Activated CD8-positive, alpha-beta memory T cell treated with anti-CD3 and anti-CD28 coated beads for 4 hours (primary cell): Measurements from ENCODE around the gene DISC1.
"Not testable (repeated sequence)": the region's sequence is repeated elsewhere in the genome, so short reads cannot be mapped to it uniquely, and the experiment has no call there.

Source experiments
- DNase-seq, 2 donors: peaks; one replicate each; pipeline ENCODE4 v3.0.0-alpha.2; 2020; ENCODE audit warnings: low read depth in 2 of 2

The DISC1 gene

DNA sequence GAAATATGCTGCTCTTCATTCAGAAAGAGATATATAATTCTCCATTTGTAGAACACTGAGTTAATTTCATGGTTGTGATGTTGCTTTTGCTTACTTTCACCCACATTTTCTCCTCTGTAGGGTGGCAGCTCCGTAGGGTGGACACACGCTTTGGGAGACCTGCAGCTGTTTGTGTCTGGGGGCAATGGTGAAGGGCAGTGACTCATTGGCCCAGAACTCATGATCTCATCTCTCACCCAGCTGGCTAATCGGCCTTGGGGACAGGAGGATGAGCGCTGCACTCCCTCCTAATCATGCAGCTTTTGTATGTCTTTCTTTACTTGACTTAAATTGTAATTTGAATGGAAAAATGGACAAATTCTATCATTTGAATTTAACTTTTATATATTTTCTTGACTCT, 9.6 kb downstream of the DISC1 start:
- DNase-seq = no peak

GRCh38 chr1:231636922-231637321, 10.3 kb downstream of the DISC1 start:
- not testable (repeated sequence) for DNase-seq

DNA sequence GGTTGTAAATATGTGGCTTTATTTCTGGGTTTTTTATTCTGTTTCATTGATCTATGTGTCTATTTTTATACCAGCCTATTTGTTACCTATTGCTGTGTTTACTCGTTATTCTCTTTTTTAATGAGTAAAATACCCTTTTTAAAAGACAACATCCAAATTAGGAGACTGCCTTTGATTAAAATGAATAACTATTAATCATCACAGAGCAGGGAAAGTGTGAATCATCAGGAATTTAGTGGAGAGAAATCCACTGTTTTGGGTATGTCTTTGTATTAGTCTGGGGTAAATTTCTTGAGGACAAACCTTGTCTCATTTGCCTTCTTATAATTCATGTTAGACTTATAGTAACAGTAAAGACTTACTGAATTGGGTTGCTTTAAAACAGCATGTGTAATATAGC, 12.1 kb downstream of the DISC1 start:
- DNase-seq = no peak

- DNase-seq = no peak
These were observed 13.2 kb downstream of the DISC1 start for GRCh38 chr1:231639819-231640218.

- not testable (repeated sequence) for DNase-seq
These were observed 14.9 kb downstream of the DISC1 start for GRCh38 chr1:231641444-231641843.

DNA sequence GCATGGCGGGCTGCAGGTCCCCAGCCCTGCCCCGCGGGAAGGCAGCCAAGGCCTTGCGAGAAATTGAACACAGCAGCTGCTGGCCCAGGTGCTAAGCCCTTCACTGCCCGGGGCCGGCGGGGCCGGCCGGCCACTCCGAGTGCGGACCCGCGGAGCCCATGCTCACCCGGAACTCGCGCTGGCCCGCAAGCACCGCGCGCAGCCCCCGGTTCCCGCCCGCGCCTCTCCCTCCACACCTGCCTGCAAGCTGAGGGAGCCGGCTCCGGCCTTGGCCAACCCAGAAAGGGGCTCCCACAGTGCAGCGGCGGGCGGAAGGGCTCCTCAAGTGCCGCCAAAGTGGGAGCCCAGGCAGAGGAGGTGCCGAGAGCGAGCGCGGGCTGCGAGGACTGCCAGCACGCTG, 15.5 kb downstream of the DISC1 start:
- DNase-seq = not testable (repeated sequence)

DNA sequence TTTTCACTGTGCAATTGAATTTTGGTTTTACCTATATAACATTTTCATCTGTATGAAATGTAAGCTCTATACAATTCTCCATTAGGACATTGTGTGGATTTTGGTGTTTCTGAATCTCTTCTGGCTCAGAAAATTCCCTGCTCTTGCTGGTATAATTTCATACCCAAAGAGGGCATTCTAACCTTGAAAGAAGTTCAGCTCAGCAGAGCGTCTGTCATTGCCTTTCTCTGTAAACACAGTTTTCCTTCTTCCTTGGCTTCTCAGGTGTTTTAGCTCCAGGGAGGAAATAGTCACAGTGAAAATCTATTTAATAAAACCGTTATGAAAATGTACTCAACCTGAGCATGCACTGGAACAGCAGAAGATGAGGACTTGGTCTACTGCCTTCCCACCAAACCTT, 16.0 kb downstream of the DISC1 start:
- DNase-seq = no peak

DNA sequence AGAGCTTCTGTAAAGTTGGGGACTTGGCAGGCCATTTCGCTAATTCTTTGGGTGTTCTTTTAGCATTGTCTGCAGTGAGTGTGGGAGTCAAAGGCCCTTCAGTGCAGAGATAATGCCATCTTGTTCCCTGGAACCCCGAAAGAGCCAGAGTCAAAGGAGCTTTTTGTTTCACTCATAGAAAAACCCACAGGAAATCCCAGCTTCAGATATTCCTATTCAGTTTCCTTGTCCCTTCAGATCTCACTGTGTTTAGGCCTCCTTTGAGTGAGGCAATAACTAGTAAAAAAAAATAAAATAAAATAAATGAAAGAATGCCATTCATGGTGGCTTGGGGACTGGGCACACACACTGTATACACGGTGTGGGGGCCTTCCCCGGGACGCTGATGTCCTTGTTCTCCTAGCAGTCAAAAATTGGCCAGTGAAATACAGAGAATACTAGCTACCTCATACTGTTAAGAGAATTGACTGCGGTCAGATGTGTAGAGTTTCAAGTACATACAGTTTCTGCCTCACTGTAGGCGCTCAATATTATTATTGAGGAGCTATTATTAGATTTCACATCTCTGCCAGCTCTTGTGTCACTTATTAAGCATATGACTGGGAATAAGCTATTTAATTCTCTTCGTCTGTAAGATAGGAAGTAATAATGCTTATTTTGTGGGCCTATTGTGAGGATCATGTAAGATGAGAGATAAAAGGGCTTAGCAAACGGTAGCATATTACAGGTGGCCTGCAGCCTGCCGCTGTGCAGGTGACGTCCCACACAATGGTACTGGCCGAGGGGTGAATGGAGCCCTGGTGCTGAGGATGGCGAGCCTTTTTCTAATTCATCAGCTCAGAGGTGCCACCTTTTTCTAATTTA, 16.7 kb downstream of the DISC1 start:
- no peak for DNase-seq

DNA sequence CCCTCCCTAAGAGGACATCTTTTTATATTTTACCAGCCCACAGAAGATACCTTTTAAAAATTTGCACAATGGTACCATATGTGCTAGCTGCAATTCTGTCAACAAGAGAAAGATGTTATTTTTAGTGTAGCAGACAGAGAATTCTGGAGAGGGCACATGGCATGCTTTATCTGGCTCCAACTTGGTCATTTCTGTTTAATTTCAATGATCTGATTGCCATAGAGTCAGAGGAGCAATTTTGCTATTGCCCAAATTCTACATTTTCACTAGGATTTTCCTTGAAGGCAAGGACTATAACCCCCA, 17.3 kb downstream of the DISC1 start:
- DNase-seq = no peak

DNA sequence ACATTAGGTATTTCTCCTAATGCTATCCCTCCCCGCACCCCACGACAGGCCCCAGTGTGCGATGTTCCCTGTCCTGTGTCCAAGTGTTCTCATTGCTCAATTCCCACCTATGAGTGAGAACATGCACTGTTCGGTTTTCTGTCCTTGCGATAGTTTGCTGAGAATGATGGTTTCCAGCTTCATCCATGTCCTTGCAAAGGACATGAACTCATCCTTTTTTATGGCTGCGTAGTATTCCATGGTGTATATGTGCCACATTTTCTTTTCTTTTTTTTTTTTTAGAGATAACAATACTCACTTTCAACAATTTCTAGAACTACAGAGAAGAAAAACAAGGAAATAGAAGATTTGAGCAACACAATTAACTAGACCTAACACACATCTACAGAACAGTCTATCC, 19.0 kb downstream of the DISC1 start:
- DNase-seq = not testable (repeated sequence)

DNA sequence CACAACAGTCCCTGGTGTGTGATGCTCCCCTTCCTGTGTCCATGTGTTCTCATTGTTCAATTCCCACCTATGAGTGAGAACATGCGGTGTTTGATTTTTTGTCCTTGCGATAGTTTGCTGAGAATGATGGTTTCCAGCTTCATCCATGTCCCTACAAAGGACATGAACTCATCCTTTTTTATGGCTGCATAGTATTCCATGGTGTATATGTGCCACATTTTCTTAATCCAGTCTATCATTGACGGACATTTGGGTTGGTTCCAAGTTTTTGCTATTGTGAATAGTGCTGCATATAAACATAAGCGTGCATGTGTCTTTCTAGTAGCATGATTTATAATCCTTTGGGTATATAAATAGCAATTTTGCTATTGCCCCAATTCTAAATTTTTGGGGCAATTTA, 19.6 kb downstream of the DISC1 start:
- not testable (repeated sequence) for DNase-seq

DNA sequence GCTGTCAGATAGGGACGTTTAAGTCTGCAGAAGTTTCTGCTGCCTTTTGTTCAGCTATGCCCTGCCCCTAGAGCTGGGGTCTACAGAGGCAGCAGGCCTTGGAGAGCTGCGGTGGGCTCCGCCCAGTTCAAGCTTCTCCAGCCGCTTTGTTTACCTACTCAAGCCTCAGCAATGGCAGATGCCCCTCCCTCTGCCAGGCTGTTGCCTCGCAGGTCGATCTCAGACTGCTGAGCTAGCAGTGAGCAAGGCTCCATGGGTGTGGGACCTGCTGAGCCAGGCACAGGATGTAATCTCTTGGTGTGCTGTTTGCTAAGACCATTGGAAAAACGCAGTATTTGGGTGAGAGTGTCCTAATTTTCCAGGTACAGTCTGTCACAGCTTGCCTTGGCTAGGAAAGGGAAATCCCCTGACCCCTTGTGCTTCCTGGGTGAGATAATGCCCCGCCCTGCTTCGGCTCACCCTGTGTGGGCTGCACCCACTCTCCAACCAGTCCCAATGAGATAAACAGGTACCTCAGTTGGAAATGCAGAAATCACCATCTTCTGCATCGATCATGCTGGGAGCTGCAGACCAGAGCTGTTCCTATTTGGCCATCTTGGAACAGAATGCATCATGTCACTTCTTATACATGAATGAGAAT, 25.2 kb downstream of the DISC1 start:
- not testable (repeated sequence) for DNase-seq

GRCh38 chr1:231653632-231654031, 27.0 kb downstream of the DISC1 start:
- no peak for DNase-seq

DNA sequence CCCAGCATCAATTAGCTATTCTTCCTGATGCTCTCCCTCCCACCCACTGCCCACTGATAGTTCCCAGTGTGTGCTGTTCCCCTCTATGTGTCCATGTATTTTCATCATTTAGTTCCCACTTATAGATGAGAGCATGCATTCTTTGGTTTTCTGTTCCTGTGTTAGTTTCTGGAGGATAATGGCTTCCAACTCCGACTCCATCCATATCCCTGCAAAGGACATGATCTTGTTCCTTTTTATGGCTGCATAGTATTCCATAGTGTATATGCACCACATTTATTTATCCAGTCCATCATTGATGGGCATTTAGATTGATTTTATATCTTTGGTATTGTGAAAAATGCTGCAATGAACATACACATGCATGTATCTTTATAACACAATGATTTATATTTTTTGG, 30.2 kb downstream of the DISC1 start:
- DNase-seq = no peak

DNA sequence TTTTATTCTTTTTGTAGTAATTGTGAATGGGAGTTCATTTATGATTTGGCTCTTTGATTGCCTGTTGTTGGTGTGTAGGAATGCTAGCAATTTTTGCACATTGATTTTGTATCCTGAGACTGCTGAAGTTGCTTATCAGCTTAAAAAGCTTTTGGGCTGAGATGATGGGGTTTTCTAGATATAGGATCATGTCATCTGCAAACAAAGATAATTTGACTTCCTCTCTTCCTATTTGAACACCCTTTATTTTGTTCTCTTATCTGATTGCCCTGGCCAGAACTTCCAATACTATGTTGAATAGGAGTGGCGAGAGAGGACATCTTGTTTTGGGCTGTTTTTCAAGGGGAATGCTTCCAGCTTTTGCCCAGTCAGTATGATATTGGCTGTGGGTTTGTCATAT, 31.6 kb downstream of the DISC1 start:
- not testable (repeated sequence) for DNase-seq

DNA sequence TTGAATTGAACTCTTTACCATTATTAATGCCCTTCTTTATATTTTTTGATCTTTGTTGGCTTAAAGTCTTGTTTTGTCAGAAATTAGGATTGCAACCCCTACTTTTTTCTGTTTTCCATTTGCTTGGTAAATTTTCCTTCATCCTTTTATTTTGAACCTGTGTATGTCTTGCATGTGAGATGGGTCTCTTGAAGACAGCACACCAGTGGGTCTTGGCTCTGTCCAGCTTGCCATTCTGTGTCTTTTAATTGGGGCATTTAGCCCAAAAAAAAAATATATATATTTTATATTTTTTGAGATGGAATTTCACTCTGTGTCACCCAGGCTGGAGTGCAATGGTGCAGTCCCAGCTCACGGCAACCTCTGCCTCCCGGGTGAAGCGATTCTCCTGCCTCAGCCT, 33.6 kb downstream of the DISC1 start:
- DNase-seq = no peak

DNA sequence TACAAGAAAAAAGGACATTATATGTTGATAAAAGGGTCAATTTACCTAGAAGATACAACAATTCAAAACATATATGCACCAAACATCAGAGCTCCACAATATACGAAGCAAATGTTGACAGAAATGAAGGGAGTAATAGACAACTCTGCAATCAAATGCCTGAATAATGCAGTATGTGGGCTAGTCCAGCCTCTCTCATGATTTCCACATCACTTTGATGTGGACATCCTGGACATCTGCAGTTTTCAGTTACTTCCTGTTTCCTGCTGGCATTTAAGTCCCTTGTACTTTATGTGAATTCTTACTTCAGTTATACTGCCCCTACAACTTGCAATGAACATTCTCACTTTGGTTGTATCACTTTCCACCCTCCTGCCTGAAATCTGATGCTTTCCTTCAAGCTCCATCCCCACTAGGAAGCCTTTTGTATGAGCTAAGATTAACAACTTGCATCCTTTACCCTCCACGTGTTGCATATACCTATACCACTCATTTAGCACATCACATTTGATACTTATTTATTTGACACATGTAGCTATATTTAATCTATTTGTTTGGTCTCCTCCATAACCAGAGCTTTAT, 36.7 kb downstream of the DISC1 start:
- no peak for DNase-seq

DNA sequence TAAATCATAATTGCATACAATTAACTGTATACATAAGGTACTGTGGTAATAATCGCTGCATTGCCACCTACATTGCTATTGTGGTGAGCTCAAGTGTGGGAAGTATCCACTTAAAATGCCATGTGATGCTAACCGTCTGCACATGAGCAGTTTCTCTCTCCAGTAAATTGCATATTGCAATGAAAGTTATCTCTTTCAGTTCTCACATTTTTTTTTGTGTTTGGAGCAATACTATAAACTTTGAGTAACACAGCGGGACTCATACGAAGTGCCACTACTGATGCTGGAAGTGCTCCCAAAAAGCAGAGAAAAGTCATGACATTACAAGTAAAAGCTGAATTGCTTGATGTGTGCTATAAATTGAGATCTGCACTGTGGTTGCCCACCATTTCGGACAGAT, 38.5 kb downstream of the DISC1 start:
- no peak for DNase-seq

GRCh38 chr1:231665726-231666125, 39.1 kb downstream of the DISC1 start:
- DNase-seq = no peak

GRCh38 chr1:231666220-231666936, 39.8 kb downstream of the DISC1 start:
- DNase-seq = no peak

DNA sequence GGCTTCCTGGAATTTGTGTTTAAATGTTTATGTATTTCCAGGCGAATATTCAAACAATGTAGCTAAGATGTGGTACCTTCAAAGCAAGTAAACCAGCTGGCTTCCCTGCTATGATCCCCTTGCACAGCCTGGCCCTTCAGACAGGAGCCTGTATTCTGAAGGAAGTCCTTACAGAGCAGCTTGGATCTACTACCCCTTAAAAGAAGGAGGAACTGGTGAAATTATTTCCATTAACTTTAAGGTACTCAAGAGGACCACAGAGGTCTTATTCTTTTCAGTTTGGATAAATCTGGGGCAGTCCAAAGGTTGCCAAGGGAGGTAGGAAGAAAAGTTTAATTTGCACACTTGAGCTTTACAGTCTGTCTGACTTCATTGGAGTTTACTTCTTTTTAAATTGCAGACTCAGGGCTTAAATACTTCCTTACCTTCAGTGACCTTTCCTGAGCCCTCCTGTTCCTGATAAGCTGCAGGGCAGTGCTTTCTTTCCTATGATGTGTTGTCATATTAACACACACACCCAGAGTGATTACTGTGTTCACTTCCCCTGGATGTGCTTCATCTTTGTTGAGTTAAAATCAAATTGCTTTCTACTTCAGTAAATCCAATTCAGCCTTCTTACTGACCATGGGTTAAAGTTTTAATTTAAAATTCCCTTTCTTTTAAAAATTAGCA, 40.5 kb downstream of the DISC1 start:
- DNase-seq = no peak
